Neural progenitor cell (in vitro differentiated cells): Measurements from ENCODE around the gene MAPRE3. TPM values are rescaled to one million over a fixed set of nuclear protein-coding genes. Genes with fewer than 3 reads are reported as not detected.

Experiments
- DNase-seq: peaks from one replicate; pipeline ENCODE4 v3.0.0-alpha.2; 2016; ENCODE audit warnings: low spot score
- H2AFZ ChIP-seq: fragments of 200-600 bp; sonication (generic); replicated peaks from 2 replicates; pipeline ENCODE4 v1.6.1; 2016; ENCODE audit warnings: antibody characterized with exemption
- H3F3A ChIP-seq: fragments of 200-600 bp; sonication (generic); 2 replicates; pipeline ENCODE4 v1.6.1; 2016; ENCODE audit warnings: antibody characterized with exemption, low read depth
- H3K27ac ChIP-seq: fragments of 200-600 bp; sonication (generic); 2 replicates; pipeline ENCODE4 v1.5.1; 2016; ENCODE audit warnings: mild to moderate bottlenecking
- H3K27me3 ChIP-seq: fragments of 200-600 bp; sonication (generic); 2 replicates; pipeline ENCODE4 v1.6.1; 2016; ENCODE audit warnings: mild to moderate bottlenecking, moderate library complexity
- H3K36me3 ChIP-seq: fragments of 200-600 bp; sonication (generic); 2 replicates; pipeline ENCODE4 v1.5.1; 2016
- H3K4me1 ChIP-seq: fragments of 200-600 bp; sonication (generic); 2 replicates; pipeline ENCODE4 v1.6.1; 2016; ENCODE audit warnings: mixed run types
- H3K4me2 ChIP-seq: fragments of 200-600 bp; sonication (generic); 2 replicates; pipeline ENCODE4 v1.6.1; 2016
- H3K4me3 ChIP-seq: fragments of 200-600 bp; sonication (generic); 2 replicates; pipeline ENCODE4 v1.5.1; 2016
- H3K79me2 ChIP-seq: fragments of 200-600 bp; sonication (generic); 2 replicates; pipeline ENCODE4 v1.6.1; 2016; ENCODE audit warnings: low read depth
- H3K9ac ChIP-seq: fragments of 200-600 bp; sonication (generic); 2 replicates; pipeline ENCODE4 v1.6.1; 2016
- H3K9me3 ChIP-seq: fragments of 200-600 bp; sonication (generic); 2 replicates; pipeline ENCODE4 v1.5.1; 2016; ENCODE audit warnings: low read depth
- H4K20me1 ChIP-seq: fragments of 200-600 bp; sonication (generic); 2 replicates; pipeline ENCODE4 v1.6.1; 2016; ENCODE audit warnings: low read depth
- H3K27ac Mint-ChIP-seq: 3 replicates; pipeline ENCODE4 v1.8.0; 2021; ENCODE audit warnings: mixed read lengths
- H3K27me3 Mint-ChIP-seq: 2 replicates; pipeline ENCODE4 v1.8.0; 2022; ENCODE audit warnings: low read depth, mild to moderate bottlenecking, inconsistent platforms, moderate library complexity, mixed read lengths; ENCODE audit not compliant: insufficient read depth
- H3K36me3 Mint-ChIP-seq: 3 replicates; pipeline ENCODE4 v1.8.0; 2021; ENCODE audit warnings: mixed read lengths
- H3K4me1 Mint-ChIP-seq: 3 replicates; pipeline ENCODE4 v1.8.0; 2021; ENCODE audit warnings: mixed read lengths
- H3K4me3 Mint-ChIP-seq: 3 replicates; pipeline ENCODE4 v1.8.0; 2021; ENCODE audit warnings: mild to moderate bottlenecking, moderate library complexity, mixed read lengths
- H3K9me3 Mint-ChIP-seq: 3 replicates; pipeline ENCODE4 v1.8.0; 2020; ENCODE audit warnings: mixed read lengths
- EZH2 ChIP-seq: fragments of 200-600 bp; sonication (generic); IDR thresholded peaks from 2 replicates; pipeline ENCODE4 v1.6.1; 2017; ENCODE audit warnings: antibody characterized with exemption, mild to moderate bottlenecking, moderate library complexity
- EZH2phosphoT487 ChIP-seq: fragments of 200-600 bp; sonication (generic); IDR thresholded peaks from 2 replicates; pipeline ENCODE4 v1.6.1; 2017; ENCODE audit warnings: antibody characterized with exemption
- total RNA-seq: library from RNA; depleted of rRNA; stranded (reverse); fragments of >200 nt; gene quantifications from 2 replicates; pipeline ENCODE4 v1.2.3, GENCODE V29; 2015; ENCODE audit warnings: low replicate concordance
- TF ChIP-seq, protein P1 (sequence below): fragments of 200-600 bp; sonication (generic); IDR thresholded peaks from 2 replicates; pipeline ENCODE4 v1.5.1; 2017; ENCODE audit warnings: antibody characterized with exemption, mild to moderate bottlenecking

Gene MAPRE3
- total RNA-seq, 1 donor from 2014 or later: 3.1 TPM

DNA sequence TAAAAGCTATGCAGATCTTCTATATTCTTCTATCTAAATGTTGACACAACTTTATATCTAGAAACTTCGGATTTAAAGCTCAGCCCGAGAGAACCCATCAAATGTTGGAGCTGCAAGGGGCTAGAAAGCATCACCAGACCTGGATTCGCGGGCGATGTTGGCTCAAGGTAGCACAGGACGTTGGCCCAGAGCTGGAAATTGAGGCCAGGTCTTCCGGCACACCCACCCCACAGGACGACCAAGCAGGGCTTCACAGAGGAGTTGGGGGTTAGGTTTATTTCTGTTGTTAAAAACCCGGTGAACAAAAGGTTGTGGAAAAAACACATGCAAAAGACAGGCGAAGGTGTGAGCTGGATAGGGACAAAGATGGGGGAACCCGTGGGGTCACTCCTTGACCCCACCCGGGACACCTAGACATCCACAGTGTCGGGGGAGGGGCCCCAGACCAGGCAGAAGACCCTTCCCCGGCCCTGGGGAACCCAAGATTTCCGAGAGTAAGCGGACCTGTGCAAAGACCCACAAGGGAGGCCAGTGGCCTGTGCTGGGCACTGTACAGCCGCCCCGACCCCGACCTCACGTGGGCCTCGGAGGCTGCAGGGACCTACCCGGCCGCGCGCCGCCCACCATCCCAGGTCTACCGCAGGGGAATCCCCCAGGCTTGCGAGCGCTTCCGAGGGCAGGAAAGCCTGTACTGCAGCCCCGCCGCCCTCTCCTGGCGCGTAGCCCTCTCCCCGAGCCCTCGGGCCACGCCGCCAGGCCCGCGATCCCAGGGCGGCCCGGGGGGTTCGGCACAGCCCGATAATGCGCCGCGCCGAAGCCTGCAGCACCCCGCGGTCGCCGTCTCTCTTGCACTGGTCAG, 79.2 kb downstream of the MAPRE3 start:
- no peak overlapping the region for H3K9ac ChIP-seq

DNA sequence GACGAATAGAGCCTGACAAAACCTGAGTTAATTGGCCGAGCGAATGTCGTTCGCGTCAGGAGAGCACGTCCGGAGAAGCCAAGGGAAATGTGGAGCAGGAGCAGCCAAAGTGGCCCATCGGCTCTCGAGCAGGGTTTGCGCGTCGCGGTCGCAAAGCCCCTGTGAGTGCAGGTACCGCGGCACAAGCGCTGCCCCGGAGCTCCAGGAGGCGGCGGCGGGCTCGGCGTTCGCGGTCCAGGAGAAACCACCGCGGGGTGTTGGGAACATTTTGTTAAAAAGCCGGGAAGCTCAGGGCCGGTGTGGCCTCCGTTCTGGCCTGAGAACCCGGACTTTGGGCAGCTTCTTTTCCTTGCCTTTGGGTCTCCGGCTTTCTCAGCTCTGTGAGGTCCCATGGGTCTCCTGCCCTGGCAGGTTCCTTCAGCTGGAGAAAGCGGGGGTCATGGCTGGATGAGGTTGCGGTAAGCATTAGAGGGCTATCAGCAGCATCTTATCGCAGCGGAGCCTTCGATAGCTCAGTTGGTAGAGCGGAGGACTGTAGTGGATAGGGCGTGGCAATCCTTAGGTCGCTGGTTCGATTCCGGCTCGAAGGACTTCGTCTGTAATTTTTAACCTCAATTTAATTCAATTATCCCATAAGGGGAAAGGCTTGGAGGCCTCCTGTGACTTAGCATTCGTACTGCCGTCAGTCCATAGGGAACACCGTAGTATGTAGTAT, 80.0 kb downstream of the MAPRE3 start:
- Histone ChIP-seq H3K27ac (peak overlapping the region; percentile 72), H3K79me2 (peaks cover 3% of the 10 kb centered on the region), H3K9me3 (no peaks in the 10 kb centered on the region), H3K9ac (no peak overlapping the region), H3K4me3 (peak overlapping the region; percentile 75), H3K4me1 (peaks cover 5% of the 10 kb centered on the region), H3F3A (peaks cover 34% of the 10 kb centered on the region), H2AFZ (peak overlapping the region; percentile 89), H4K20me1 (no peaks in the 10 kb centered on the region), H3K36me3 (no peaks in the 10 kb centered on the region), H3K27me3 (no peaks in the 10 kb centered on the region), H3K4me2 (peak overlapping the region; percentile 88)
- H3K27me3 Mint-ChIP-seq: peaks cover 20% of the 10 kb centered on the region
- peaks cover 19% of the 10 kb centered on the region for H3K9me3 Mint-ChIP-seq
- H3K36me3 Mint-ChIP-seq: peaks cover 28% of the 10 kb centered on the region
- TF ChIP-seq, protein P1, sequence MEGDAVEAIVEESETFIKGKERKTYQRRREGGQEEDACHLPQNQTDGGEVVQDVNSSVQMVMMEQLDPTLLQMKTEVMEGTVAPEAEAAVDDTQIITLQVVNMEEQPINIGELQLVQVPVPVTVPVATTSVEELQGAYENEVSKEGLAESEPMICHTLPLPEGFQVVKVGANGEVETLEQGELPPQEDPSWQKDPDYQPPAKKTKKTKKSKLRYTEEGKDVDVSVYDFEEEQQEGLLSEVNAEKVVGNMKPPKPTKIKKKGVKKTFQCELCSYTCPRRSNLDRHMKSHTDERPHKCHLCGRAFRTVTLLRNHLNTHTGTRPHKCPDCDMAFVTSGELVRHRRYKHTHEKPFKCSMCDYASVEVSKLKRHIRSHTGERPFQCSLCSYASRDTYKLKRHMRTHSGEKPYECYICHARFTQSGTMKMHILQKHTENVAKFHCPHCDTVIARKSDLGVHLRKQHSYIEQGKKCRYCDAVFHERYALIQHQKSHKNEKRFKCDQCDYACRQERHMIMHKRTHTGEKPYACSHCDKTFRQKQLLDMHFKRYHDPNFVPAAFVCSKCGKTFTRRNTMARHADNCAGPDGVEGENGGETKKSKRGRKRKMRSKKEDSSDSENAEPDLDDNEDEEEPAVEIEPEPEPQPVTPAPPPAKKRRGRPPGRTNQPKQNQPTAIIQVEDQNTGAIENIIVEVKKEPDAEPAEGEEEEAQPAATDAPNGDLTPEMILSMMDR: peak; percentile 40
- TF ChIP-seq EZH2phosphoT487 (no peak), EZH2 (peak; percentile 35)
- peak; percentile 94 for DNase-seq
- H3K27ac Mint-ChIP-seq: peak overlapping the region; percentile 100
- peak overlapping the region; percentile 98 for H3K4me3 Mint-ChIP-seq
- peaks cover 32% of the 10 kb centered on the region for H3K4me1 Mint-ChIP-seq

More for the DNA sequence above, 79.2 kb downstream of the MAPRE3 start:
- Mint-ChIP-seq H3K4me3 (peak overlapping the region; percentile 98), H3K36me3 (peaks cover 22% of the 10 kb centered on the region), H3K27ac (peak overlapping the region; percentile 100), H3K4me1 (peaks cover 32% of the 10 kb centered on the region), H3K9me3 (peaks cover 19% of the 10 kb centered on the region), H3K27me3 (peaks cover 20% of the 10 kb centered on the region)
- no peaks in the 10 kb centered on the region for H4K20me1 ChIP-seq
- H3F3A ChIP-seq: peaks cover 34% of the 10 kb centered on the region
- peak overlapping the region; percentile 47 for H3K27ac ChIP-seq
- peaks cover 5% of the 10 kb centered on the region for H3K4me1 ChIP-seq
- peaks cover 3% of the 10 kb centered on the region for H3K79me2 ChIP-seq
- H3K4me2 ChIP-seq: peak overlapping the region; percentile 88
- peak overlapping the region; percentile 89 for H2AFZ ChIP-seq
- no peaks in the 10 kb centered on the region for H3K27me3 ChIP-seq
- no peaks in the 10 kb centered on the region for H3K36me3 ChIP-seq
- DNase-seq: no peak
- no peaks in the 10 kb centered on the region for H3K9me3 ChIP-seq
- TF ChIP-seq EZH2phosphoT487 (no peak), EZH2 (no peak)
- TF ChIP-seq, protein P1: no peak
- peak overlapping the region; percentile 75 for H3K4me3 ChIP-seq

DNA sequence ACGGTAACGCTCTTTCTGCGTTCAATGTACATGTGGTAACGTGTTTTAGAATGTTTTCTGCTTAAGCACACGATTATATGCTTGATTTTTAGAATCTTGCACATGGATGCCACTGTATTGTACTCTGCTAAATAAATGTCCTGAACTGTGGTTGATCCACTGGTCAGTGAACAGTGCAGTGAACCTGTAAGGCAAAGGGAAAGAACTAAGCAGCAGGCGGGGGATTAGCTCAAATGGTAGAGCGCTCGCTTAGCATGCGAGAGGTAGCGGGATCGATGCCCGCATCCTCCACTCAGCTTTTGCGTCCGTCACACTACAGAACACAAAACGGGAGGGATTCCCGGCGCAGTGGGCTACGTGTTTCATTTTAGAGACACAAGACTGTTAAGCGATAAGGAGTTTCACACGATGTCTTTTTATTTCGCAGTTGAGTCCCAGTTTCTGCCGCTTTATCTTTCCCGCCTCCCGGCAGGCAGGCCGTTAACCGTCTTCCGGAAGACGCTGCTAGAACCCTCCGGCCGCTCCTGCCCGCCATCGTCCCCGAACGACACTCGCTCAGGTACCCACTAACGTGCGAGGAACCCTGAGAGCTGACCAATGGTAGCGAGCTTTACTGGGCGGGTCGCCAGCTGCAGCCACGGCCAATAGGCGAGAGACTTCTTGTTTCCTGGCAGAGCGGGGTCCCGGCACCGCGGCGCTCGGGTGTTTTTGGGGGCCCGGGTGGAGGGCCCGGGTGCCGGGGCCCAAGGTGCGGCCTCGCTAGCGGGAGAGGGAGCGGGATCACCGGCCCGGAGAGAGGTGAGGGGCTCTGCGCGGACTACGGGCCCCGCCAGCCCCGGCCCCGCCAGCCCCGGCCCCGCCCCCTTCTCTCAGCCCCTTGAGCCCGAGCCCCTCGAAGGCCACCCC, 80.8 kb downstream of the MAPRE3 start, which contains the start of gene AGBL5:
TSS of gene AGBL5 (plus strand) at position 673 of the 906 bp plus-strand sequence. CDS start 1,291 bp downstream, outside the sequence.
- Histone ChIP-seq H3K79me2 (peaks cover 3% of the 10 kb centered on the region), H2AFZ (peak within 1 kb of the TSS; percentile 92), H3K4me3 (peak within 1 kb of the TSS; percentile 75), H4K20me1 (no peaks in the 10 kb centered on the region), H3K9me3 (no peaks in the 10 kb centered on the region), H3K4me1 (peaks cover 5% of the 10 kb centered on the region), H3K27ac (peak within 1 kb of the TSS; percentile 72), H3K36me3 (no peaks in the 10 kb centered on the region), H3K4me2 (peak within 1 kb of the TSS; percentile 88), H3K27me3 (no peaks in the 10 kb centered on the region), H3F3A (peaks cover 34% of the 10 kb centered on the region), H3K9ac (peak within 1 kb of the TSS; percentile 63)
- peaks cover 32% of the 10 kb centered on the region for H3K4me1 Mint-ChIP-seq
- H3K4me3 Mint-ChIP-seq: peak within 1 kb of the TSS; percentile 98
- H3K9me3 Mint-ChIP-seq: peaks cover 19% of the 10 kb centered on the region
- H3K36me3 Mint-ChIP-seq: peaks cover 31% of the 10 kb centered on the region
- TF ChIP-seq EZH2phosphoT487 (no peak), EZH2 (no peak)
- TF ChIP-seq, protein P1: no peak
- peak; percentile 93 for DNase-seq
- peak within 1 kb of the TSS; percentile 100 for H3K27ac Mint-ChIP-seq
- peaks cover 22% of the 10 kb centered on the region for H3K27me3 Mint-ChIP-seq
